HFF-Myc (cell line): ENCODE results near the gene GGTLC2.

Source experiments
- DNase-seq: peaks from one replicate; pipeline ENCODE4 v3.0.0-alpha.2; 2011; ENCODE audit warnings: low read depth; ENCODE audit errors: extremely low read depth
- H3K4me3 ChIP-seq: replicated peaks from 2 replicates; pipeline ENCODE4 v1.5.1; 2011; ENCODE audit warnings: low read depth, mild to moderate bottlenecking, control low read depth, low read length
- TF ChIP-seq, protein P1 (sequence below): IDR thresholded peaks from 2 replicates; pipeline ENCODE4 v1.5.1; 2012; ENCODE audit warnings: mild to moderate bottlenecking, low read depth, low read length, control low read depth; ENCODE audit errors: missing control alignments

Gene GGTLC2

DNA sequence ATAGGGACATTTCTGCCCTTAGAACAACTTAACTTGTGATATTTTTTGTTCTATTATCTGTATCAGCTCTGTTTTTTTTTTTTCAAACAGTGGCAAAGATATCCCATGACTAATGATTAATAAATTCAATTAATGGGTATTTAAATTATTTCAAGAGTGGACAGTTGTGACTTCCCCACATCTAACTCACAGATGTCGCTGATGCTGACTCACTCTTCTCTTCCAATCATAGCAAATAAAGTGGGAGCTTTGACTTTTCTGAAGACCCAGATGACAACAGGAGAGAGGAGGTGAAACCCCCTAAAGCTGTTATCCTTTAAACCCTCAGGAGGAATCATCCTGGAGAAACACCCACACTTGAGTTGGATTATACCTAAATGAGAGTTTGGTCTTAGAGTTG lies 27.1 kb downstream of the GGTLC2 start:
- H3K4me3 ChIP-seq: no peak overlapping the region
- TF ChIP-seq, protein P1, sequence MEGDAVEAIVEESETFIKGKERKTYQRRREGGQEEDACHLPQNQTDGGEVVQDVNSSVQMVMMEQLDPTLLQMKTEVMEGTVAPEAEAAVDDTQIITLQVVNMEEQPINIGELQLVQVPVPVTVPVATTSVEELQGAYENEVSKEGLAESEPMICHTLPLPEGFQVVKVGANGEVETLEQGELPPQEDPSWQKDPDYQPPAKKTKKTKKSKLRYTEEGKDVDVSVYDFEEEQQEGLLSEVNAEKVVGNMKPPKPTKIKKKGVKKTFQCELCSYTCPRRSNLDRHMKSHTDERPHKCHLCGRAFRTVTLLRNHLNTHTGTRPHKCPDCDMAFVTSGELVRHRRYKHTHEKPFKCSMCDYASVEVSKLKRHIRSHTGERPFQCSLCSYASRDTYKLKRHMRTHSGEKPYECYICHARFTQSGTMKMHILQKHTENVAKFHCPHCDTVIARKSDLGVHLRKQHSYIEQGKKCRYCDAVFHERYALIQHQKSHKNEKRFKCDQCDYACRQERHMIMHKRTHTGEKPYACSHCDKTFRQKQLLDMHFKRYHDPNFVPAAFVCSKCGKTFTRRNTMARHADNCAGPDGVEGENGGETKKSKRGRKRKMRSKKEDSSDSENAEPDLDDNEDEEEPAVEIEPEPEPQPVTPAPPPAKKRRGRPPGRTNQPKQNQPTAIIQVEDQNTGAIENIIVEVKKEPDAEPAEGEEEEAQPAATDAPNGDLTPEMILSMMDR: no peak
- no peak for DNase-seq

DNA sequence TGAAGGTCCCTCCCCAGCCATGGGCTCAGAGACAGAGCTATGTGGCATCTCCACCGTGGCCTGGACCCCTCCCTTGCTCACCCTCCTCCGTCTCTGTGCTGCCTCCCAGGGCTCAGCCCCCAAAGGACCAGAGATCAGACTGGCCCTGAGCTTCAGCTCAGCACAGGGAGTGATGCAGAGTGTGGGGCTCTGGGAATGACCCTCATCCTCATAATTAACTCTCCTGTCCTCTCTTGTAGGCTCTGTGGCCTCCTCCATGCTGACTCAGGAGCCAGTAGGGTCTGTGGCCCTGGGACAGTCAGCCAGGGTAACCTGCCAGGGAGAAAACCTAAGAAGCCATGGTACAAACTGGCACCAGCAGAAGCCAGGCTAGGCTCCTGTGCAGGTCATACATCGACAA lies 28.7 kb downstream of the GGTLC2 start:
- DNase-seq: no peak
- no peak overlapping the region for H3K4me3 ChIP-seq
- TF ChIP-seq, protein P1: no peak

- no peak for DNase-seq
- H3K4me3 ChIP-seq: no peak overlapping the region
- TF ChIP-seq, protein P1: no peak
These were observed 29.2 kb downstream of the GGTLC2 start for GRCh38 chr22:22673628-22674027.

GRCh38 chr22:22674467-22674866 lies 30.1 kb downstream of the GGTLC2 start:
- no peak overlapping the region for H3K4me3 ChIP-seq
- DNase-seq: no peak
- TF ChIP-seq, protein P1: no peak

GRCh38 chr22:22678970-22679369 lies 34.6 kb downstream of the GGTLC2 start:
- DNase-seq: no peak
- TF ChIP-seq, protein P1: no peak
- H3K4me3 ChIP-seq: no peak overlapping the region

DNA sequence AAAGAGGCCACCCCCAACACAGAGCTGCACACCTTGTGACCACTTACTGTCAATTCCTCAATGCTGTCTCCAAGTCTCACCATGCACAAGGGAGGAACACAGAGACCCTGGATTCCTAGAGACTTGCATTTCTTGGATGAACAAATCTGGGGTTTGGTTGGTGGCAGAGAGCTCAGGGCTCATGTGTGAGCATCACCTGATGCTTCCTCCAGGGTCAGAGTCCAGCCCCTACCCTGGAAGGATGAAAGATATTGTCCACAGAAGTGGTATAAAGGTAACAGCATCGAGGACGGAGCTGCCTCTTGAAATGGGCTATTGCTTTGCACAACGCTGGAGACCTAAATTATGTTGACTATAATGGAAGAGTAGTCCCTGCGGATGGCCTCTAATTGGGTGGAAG lies 36.0 kb downstream of the GGTLC2 start:
- TF ChIP-seq, protein P1: no peak
- no peak overlapping the region for H3K4me3 ChIP-seq

DNA sequence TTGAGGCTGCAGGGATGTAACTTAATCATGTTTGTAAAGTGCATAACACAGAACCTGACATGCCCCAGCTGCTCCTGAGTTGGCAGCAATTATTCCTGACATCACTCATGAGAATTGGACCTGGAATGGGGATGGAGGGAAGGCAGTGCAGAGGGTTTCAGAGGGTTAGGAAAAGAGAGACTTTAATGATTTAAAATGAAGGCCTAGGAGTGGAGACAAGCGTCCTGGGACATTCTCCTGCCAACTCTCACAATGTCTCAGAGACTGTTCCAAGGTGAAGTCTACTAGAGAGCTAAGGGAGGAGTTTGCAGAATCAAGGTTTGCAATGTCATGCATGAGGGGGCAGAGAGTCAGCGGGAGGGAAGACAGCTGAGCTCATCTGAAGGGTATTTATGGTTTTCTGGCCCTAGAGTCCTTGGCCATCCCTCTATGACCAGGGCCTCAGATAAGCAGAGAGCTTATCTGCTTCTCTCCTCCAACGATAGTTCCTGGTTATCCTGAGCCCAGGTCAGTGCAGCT lies 36.9 kb downstream of the GGTLC2 start:
- TF ChIP-seq, protein P1: no peak
- H3K4me3 ChIP-seq: no peak overlapping the region
- DNase-seq: no peak

More for the DNA sequence above, 36.0 kb downstream of the GGTLC2 start:
- DNase-seq: no peak
